GM23338 (cell line): Measurements from ENCODE around the gene CPT1A. TPM values are rescaled to one million over a fixed set of nuclear protein-coding genes. Genes with fewer than 3 reads are reported as not detected.

Experiments used
- ATAC-seq: fragments of 200-7000 bp; cut with Tn5 transposase; 3 replicates; pipeline ENCODE4 v1.9.1; 2020
- DNase-seq: peaks from one replicate; pipeline ENCODE4 v3.0.0-alpha.2; 2015; ENCODE audit warnings: low spot score
- H2AFZ ChIP-seq: fragments of 200-600 bp; sonication (generic); 2 replicates; pipeline ENCODE4 v1.8.0; 2016; ENCODE audit warnings: antibody characterized with exemption, mild to moderate bottlenecking, moderate library complexity
- H3F3A ChIP-seq: fragments of 200-600 bp; sonication (generic); replicated peaks from 2 replicates; pipeline ENCODE4 v1.8.0; 2017; ENCODE audit warnings: antibody characterized with exemption, mixed run types, low read depth
- H3K27ac ChIP-seq: fragments of 200-600 bp; sonication (generic); 2 replicates; pipeline ENCODE4 v1.6.1; 2016; ENCODE audit warnings: low read depth
- H3K27me3 ChIP-seq: fragments of 200-600 bp; sonication (generic); 2 replicates; pipeline ENCODE4 v1.8.0; 2016; ENCODE audit warnings: mild to moderate bottlenecking, mixed run types, moderate library complexity; ENCODE audit not compliant: insufficient read depth
- H3K36me3 ChIP-seq: fragments of 200-600 bp; sonication (generic); 2 replicates; pipeline ENCODE4 v1.8.0; 2016; ENCODE audit warnings: mild to moderate bottlenecking; ENCODE audit not compliant: insufficient read depth
- H3K4me1 ChIP-seq: fragments of 200-600 bp; sonication (generic); 2 replicates; pipeline ENCODE4 v1.8.0; 2016; ENCODE audit warnings: mild to moderate bottlenecking, moderate library complexity; ENCODE audit not compliant: insufficient read depth
- H3K4me2 ChIP-seq: fragments of 200-600 bp; sonication (generic); 2 replicates; pipeline ENCODE4 v1.7.1; 2017; ENCODE audit warnings: mixed run types
- H3K4me3 ChIP-seq: fragments of 200-600 bp; sonication (generic); 2 replicates; pipeline ENCODE4 v1.6.1; 2016; ENCODE audit warnings: mixed run types
- H3K79me2 ChIP-seq: fragments of 200-600 bp; sonication (generic); replicated peaks from 2 replicates; pipeline ENCODE4 v1.8.0; 2017; ENCODE audit warnings: mild to moderate bottlenecking; ENCODE audit not compliant: insufficient read depth
- H3K9me2 ChIP-seq: fragments of 200-600 bp; sonication (generic); 2 replicates; pipeline ENCODE4 v1.8.0; 2017; ENCODE audit not compliant: insufficient read depth
- H4K20me1 ChIP-seq: fragments of 200-600 bp; sonication (generic); replicated peaks from 2 replicates; pipeline ENCODE4 v1.8.0; 2017; ENCODE audit warnings: mild to moderate bottlenecking; ENCODE audit not compliant: insufficient read depth
- H3K27ac Mint-ChIP-seq: 2 replicates; pipeline ENCODE4 v1.8.0; 2020; ENCODE audit warnings: inconsistent platforms, mild to moderate bottlenecking, moderate library complexity, mixed read lengths
- H3K27me3 Mint-ChIP-seq: 3 replicates; pipeline ENCODE4 v1.8.0; 2022; ENCODE audit warnings: low read depth, mild to moderate bottlenecking, moderate library complexity, mixed read lengths, inconsistent platforms; ENCODE audit not compliant: insufficient read depth, poor library complexity
- H3K36me3 Mint-ChIP-seq: 3 replicates; pipeline ENCODE4 v1.8.0; 2021; ENCODE audit warnings: low read depth, mild to moderate bottlenecking, inconsistent platforms, moderate library complexity, mixed read lengths
- H3K4me1 Mint-ChIP-seq: 3 replicates; pipeline ENCODE4 v1.8.0; 2020; ENCODE audit warnings: mild to moderate bottlenecking, inconsistent platforms, mixed read lengths
- H3K4me3 Mint-ChIP-seq: 3 replicates; pipeline ENCODE4 v1.8.0; 2021; ENCODE audit warnings: moderate library complexity, mild to moderate bottlenecking, inconsistent platforms, mixed read lengths
- H3K9me3 Mint-ChIP-seq: 3 replicates; pipeline ENCODE4 v1.8.0; 2020; ENCODE audit warnings: moderate library complexity, mild to moderate bottlenecking, inconsistent platforms, mixed read lengths
- CREB1 ChIP-seq: fragments of 250-450 bp; sonication (Bioruptor Pico); IDR thresholded peaks from 2 replicates; pipeline ENCODE4 v1.5.0; 2020; ENCODE audit warnings: low read depth, mild to moderate bottlenecking, moderate library complexity
- EZH2 ChIP-seq: fragments of 200-600 bp; sonication (generic); IDR thresholded peaks from one replicate; pipeline ENCODE4 v1.8.0; 2017; ENCODE audit warnings: antibody characterized with exemption, mild to moderate bottlenecking, low read depth; ENCODE audit not compliant: unreplicated experiment
- EZH2phosphoT487 ChIP-seq: fragments of 200-600 bp; sonication (generic); IDR thresholded peaks from one replicate; pipeline ENCODE4 v1.8.1; 2018; ENCODE audit warnings: antibody characterized with exemption; ENCODE audit not compliant: unreplicated experiment
- JUNB ChIP-seq: IDR thresholded peaks from one replicate; pipeline ENCODE4 v1.6.1; 2016; ENCODE audit warnings: antibody characterized with exemption; ENCODE audit not compliant: unreplicated experiment
- NANOG ChIP-seq: IDR thresholded peaks from 2 replicates; pipeline ENCODE4 v1.6.1; 2016; ENCODE audit warnings: antibody characterized with exemption, borderline replicate concordance
- POLR2AphosphoS5 ChIP-seq: IDR thresholded peaks from 2 replicates; pipeline ENCODE4 v1.6.1; 2016; ENCODE audit warnings: antibody characterized with exemption, low read depth
- STAT1 ChIP-seq: IDR thresholded peaks from one replicate; pipeline ENCODE4 v1.6.1; 2016; ENCODE audit warnings: antibody characterized with exemption; ENCODE audit not compliant: unreplicated experiment
- ZNF114 ChIP-seq: fragments of 250-450 bp; sonication (Bioruptor Pico); IDR thresholded peaks from 2 replicates; pipeline ENCODE4 v1.5.0; 2020; ENCODE audit warnings: mild to moderate bottlenecking, moderate library complexity
- ZNF331 ChIP-seq: fragments of 250-450 bp; sonication (Bioruptor Pico); IDR thresholded peaks from 2 replicates; pipeline ENCODE4 v1.5.0; 2020; ENCODE audit warnings: low read depth, mild to moderate bottlenecking, moderate library complexity
- polyA plus RNA-seq: library from polyadenylated mRNA; unstranded; fragments of >200 nt; fragmentation: Nextera tagmentation; extraction: Ambion mirVana; gene quantifications from 2 replicates; pipeline ENCODE4 v1.2.1, GENCODE V29; 2016
- total RNA-seq: library from RNA; depleted of rRNA; stranded (reverse); fragments of >200 nt; shearing (Covaris generic); gene quantifications from 2 replicates; pipeline ENCODE4 v1.2.3, GENCODE V29; 2014
- TF ChIP-seq, protein P1 (sequence below): IDR thresholded peaks from one replicate; pipeline ENCODE4 v1.6.1; 2018; ENCODE audit warnings: antibody characterized with exemption; ENCODE audit not compliant: unreplicated experiment
- TF ChIP-seq, protein P2 (sequence below), 2 experiments: fragments of 200-600 bp in 1 of 2; sonication (generic) in 1 of 2; conservative IDR thresholded peaks; 2 replicates each; pipeline versions ENCODE4 v1.5.1 to v1.6.1; 2016 to 2017; ENCODE audit warnings: antibody characterized with exemption in 2 of 2, low read depth in 2 of 2, mild to moderate bottlenecking in 2 of 2, moderate library complexity in 1 of 2
- TF ChIP-seq, protein P3 (sequence below): IDR thresholded peaks from 2 replicates; pipeline ENCODE4 v1.6.1; 2016; ENCODE audit warnings: antibody characterized with exemption

CPT1A gene
- total and polyA plus RNA-seq, 2 experiments from 2014 or later: 2.6 to 9.5 TPM

DNA sequence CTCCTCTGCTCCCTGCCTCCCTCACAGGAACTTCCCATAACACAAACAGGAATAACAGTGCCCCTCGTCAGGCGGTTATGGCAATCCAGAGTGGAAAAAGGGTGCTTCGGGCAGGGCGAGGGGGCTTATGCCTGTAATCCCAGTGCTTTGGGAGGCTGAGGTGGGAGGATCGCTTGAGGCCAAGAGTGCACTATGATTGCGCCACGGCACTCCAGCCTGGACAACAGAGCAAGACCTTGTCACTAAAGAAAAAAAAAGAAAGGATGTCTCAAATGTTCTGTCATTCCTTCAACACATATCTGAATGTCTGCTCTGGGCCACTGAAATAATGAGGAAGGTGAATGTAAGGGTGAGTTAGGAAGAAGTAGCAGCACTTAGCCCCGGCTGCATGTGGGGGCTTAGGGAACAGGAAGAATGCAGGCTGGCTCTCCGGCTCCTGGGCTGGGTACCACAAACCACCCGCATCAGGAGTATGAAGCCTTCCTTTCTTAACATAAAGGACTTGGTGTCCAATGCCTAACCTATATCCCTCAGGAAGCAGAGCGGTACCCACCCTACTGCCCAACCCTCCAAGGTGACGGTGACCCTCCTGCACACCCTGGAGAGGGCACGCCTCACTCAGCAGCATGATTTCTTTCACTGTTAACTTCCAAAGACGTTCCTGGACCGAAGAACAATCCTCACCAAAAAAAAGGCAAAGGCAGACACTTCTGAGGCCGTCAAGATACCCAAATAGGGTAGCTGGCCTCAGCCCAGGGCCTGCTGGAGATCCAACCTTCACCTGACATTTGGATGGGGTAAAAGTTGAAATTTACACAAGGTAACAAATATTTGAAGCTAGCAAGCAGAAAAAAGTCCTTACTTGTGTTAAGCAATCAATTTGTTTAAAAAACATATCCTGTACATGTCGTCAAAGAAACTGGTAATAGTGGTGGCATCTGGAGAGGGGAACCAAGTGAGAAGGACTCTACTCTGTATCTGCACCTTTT, 3.8 kb downstream of the CPT1A start (continued):
- TF ChIP-seq, protein P1, sequence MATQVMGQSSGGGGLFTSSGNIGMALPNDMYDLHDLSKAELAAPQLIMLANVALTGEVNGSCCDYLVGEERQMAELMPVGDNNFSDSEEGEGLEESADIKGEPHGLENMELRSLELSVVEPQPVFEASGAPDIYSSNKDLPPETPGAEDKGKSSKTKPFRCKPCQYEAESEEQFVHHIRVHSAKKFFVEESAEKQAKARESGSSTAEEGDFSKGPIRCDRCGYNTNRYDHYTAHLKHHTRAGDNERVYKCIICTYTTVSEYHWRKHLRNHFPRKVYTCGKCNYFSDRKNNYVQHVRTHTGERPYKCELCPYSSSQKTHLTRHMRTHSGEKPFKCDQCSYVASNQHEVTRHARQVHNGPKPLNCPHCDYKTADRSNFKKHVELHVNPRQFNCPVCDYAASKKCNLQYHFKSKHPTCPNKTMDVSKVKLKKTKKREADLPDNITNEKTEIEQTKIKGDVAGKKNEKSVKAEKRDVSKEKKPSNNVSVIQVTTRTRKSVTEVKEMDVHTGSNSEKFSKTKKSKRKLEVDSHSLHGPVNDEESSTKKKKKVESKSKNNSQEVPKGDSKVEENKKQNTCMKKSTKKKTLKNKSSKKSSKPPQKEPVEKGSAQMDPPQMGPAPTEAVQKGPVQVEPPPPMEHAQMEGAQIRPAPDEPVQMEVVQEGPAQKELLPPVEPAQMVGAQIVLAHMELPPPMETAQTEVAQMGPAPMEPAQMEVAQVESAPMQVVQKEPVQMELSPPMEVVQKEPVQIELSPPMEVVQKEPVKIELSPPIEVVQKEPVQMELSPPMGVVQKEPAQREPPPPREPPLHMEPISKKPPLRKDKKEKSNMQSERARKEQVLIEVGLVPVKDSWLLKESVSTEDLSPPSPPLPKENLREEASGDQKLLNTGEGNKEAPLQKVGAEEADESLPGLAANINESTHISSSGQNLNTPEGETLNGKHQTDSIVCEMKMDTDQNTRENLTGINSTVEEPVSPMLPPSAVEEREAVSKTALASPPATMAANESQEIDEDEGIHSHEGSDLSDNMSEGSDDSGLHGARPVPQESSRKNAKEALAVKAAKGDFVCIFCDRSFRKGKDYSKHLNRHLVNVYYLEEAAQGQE: no peak
- TF ChIP-seq ZNF331: no peak
- TF ChIP-seq CREB1 (CRISPR knock-in tag): no peak
- TF ChIP-seq JUNB: no peak
- TF ChIP-seq, protein P2, sequence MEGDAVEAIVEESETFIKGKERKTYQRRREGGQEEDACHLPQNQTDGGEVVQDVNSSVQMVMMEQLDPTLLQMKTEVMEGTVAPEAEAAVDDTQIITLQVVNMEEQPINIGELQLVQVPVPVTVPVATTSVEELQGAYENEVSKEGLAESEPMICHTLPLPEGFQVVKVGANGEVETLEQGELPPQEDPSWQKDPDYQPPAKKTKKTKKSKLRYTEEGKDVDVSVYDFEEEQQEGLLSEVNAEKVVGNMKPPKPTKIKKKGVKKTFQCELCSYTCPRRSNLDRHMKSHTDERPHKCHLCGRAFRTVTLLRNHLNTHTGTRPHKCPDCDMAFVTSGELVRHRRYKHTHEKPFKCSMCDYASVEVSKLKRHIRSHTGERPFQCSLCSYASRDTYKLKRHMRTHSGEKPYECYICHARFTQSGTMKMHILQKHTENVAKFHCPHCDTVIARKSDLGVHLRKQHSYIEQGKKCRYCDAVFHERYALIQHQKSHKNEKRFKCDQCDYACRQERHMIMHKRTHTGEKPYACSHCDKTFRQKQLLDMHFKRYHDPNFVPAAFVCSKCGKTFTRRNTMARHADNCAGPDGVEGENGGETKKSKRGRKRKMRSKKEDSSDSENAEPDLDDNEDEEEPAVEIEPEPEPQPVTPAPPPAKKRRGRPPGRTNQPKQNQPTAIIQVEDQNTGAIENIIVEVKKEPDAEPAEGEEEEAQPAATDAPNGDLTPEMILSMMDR (conservative IDR thresholded peaks at IDR 0.05; ENCODE audit: low read depth in 2 of 2): no peak
- TF ChIP-seq NANOG: no peak
- TF ChIP-seq, protein P3, sequence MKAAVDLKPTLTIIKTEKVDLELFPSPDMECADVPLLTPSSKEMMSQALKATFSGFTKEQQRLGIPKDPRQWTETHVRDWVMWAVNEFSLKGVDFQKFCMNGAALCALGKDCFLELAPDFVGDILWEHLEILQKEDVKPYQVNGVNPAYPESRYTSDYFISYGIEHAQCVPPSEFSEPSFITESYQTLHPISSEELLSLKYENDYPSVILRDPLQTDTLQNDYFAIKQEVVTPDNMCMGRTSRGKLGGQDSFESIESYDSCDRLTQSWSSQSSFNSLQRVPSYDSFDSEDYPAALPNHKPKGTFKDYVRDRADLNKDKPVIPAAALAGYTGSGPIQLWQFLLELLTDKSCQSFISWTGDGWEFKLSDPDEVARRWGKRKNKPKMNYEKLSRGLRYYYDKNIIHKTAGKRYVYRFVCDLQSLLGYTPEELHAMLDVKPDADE: no peak
- no peak for TF ChIP-seq STAT1
- no peak for TF ChIP-seq EZH2
- TF ChIP-seq POLR2AphosphoS5: no peak
- TF ChIP-seq ZNF114 (CRISPR knock-in tag): no peak
- TF ChIP-seq EZH2phosphoT487: no peak

DNA sequence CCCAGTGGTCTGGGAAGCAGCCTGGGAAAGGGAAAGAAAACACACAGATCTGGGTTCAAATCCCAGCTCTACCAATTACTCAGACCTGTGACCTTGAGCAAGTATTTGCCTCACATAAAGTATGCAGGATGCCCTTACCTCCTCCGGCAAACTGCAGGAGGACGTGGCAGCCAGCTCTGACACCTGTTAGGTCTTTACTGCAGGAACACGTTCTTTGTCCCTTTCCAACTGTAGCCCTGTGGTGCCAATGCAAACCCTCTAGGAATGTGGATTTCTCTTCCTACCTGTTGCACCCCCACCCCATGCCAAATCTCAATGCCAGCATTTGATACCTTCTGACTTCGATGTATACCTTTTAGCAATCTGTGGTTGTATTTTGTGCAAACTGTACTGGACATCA, 6.0 kb downstream of the CPT1A start:
- H3K36me3 ChIP-seq: no peaks in the 10 kb centered on the region
- DNase-seq (no peak), ATAC-seq (no peak)
- H3K27me3 Mint-ChIP-seq: peaks cover 16% of the 10 kb centered on the region
- no peaks in the 10 kb centered on the region for H3K36me3 Mint-ChIP-seq
- peaks cover 20% of the 10 kb centered on the region for H3F3A ChIP-seq
- no peaks in the 10 kb centered on the region for H3K9me2 ChIP-seq
- H3K4me2 ChIP-seq: no peak overlapping the region
- H3K4me3 ChIP-seq: no peak overlapping the region
- H3K79me2 ChIP-seq: peaks cover 8% of the 10 kb centered on the region; the same call in 1 of the 2 replicates
- H2AFZ ChIP-seq: no peak overlapping the region
- H3K4me1 Mint-ChIP-seq: peaks cover 32% of the 10 kb centered on the region
- H3K4me1 ChIP-seq: peaks cover 14% of the 10 kb centered on the region
- H3K27me3 ChIP-seq: peaks cover 11% of the 10 kb centered on the region
- H3K27ac Mint-ChIP-seq: no peak overlapping the region
- peaks cover 2% of the 10 kb centered on the region; the same call in 1 of the 2 replicates for H4K20me1 ChIP-seq
- no peaks in the 10 kb centered on the region for H3K9me3 Mint-ChIP-seq
- H3K4me3 Mint-ChIP-seq: no peak overlapping the region
- no peak overlapping the region for H3K27ac ChIP-seq
- no peak for TF ChIP-seq CREB1 (CRISPR knock-in tag)
- no peak for TF ChIP-seq NANOG
- no peak for TF ChIP-seq EZH2
- TF ChIP-seq, protein P3: no peak
